Measurements from ENCODE around the gene RPL13.
A peak's percentile ranks its signal among the peaks of the same experiment; 100 is the strongest.
"Not testable (repeated sequence)": the region's sequence is repeated elsewhere in the genome, so short reads cannot be mapped to it uniquely, and the experiment has no call there.

The RPL13 gene

GRCh38 chr16:89563639-89564392 is 3.3 kb downstream of the RPL13 start:
- no peak for DNase-seq (ENCODE audit: low read depth in 2 of 2)

GRCh38 chr16:89564476-89565255 is 4.2 kb downstream of the RPL13 start:
- no peak for DNase-seq (ENCODE audit: low read depth in 2 of 2)

- no peak for DNase-seq (ENCODE audit: low read depth in 2 of 2)
Measured at GRCh38 chr16:89565256-89565505, 4.7 kb downstream of the RPL13 start.

- peak in 1 of 2 donors; percentile 43 for DNase-seq (ENCODE audit: low read depth in 2 of 2)
Measured at GRCh38 chr16:89565506-89566372, 5.3 kb downstream of the RPL13 start.

- DNase-seq (ENCODE audit: low read depth in 2 of 2): no peak
Measured at GRCh38 chr16:89567656-89568594, 7.4 kb downstream of the RPL13 start.

- DNase-seq (ENCODE audit: low read depth in 2 of 2): no peak
Measured at GRCh38 chr16:89569506-89570341, 9.2 kb downstream of the RPL13 start.

GRCh38 chr16:89570342-89570923 is 10.0 kb downstream of the RPL13 start:
- DNase-seq (ENCODE audit: low read depth in 2 of 2): no peak

- not testable (repeated sequence) for DNase-seq (ENCODE audit: low read depth in 2 of 2)
Measured at GRCh38 chr16:89570983-89571598, 10.6 kb downstream of the RPL13 start.

- no peak for DNase-seq (ENCODE audit: low read depth in 2 of 2)
Measured at GRCh38 chr16:89571636-89572035, 11.2 kb downstream of the RPL13 start.

GRCh38 chr16:89572073-89572484 is 11.6 kb downstream of the RPL13 start:
- no peak for DNase-seq (ENCODE audit: low read depth in 2 of 2)

GRCh38 chr16:89572485-89573205 is 12.2 kb downstream of the RPL13 start:
- no peak for DNase-seq (ENCODE audit: low read depth in 2 of 2)

- no peak for DNase-seq (ENCODE audit: low read depth in 2 of 2)
Measured at GRCh38 chr16:89573826-89574680, 13.6 kb downstream of the RPL13 start.

GRCh38 chr16:89574681-89575246 is 14.3 kb downstream of the RPL13 start:
- peak in 1 of 2 donors; percentile 54 for DNase-seq (ENCODE audit: low read depth in 2 of 2)

GRCh38 chr16:89575247-89576152 is 15.0 kb downstream of the RPL13 start, which contains the start of gene CPNE7:
Gene CPNE7, plus strand, starts transcription at chr16:89575758. Its CDS starts 140 bp downstream, at chr16:89575898.
- no peak for DNase-seq (ENCODE audit: low read depth in 2 of 2)

- no peak for DNase-seq (ENCODE audit: low read depth in 2 of 2)
Measured at GRCh38 chr16:89576153-89577054, 15.9 kb downstream of the RPL13 start.

Data from stimulated activated CD4-positive, alpha-beta T cell treated with anti-CD3 and anti-CD28 coated beads, Interleukin-15, amount 100 ng/mL, for 48 hours (primary cell).